H1 (cell line): ENCODE results near the gene JOSD1. TPM values are rescaled to one million over a fixed set of nuclear protein-coding genes. Genes with fewer than 3 reads are reported as not detected.

ENCODE experiments used
- JUND ChIP-seq: IDR thresholded peaks from 2 replicates; pipeline ENCODE4 v1.6.1; 2011; ENCODE audit warnings: mild to moderate bottlenecking, improper control_type of control experiment, low read length
- polyA plus RNA-seq, 7 experiments: library from polyadenylated mRNA; depleted of rRNA in 3 of 7; stranded (reverse) in 5 of 7; unstranded in 2 of 7; fragments of >200 nt in 5 of 7; fragments of 200-250 nt in 2 of 7; gene quantifications; 1 replicate in 5 of 7; 2 replicates in 1 of 7; 4 replicates in 1 of 7; pipeline versions ENCODE4 v1.2.1 to v1.2.3, GENCODE V29; 2011 to 2013; ENCODE audit warnings: missing spikeins in 2 of 7, mixed read lengths in 2 of 7
- total RNA-seq: library from RNA; stranded (reverse); fragmentation: NEBNext Ultra II Directional; extraction: Animal tissue kit (Norgen Biotek cat#: 25700); gene quantifications from 2 replicates; pipeline ENCODE4 v1.2.1, GENCODE V29; 2021
- TF ChIP-seq, protein P1 (sequence below): fragments of 300-600 bp; sonication (generic); IDR thresholded peaks from 2 replicates; pipeline ENCODE4 v1.7.1; 2012; ENCODE audit warnings: low read length, moderate library complexity, mild to moderate bottlenecking, inconsistent platforms; ENCODE audit not compliant: insufficient replicate concordance

The JOSD1 gene
- total and polyA plus RNA-seq, 2 of the 8 experiments (the other 6 are each of a cell fraction or from before 2014, with no cell fraction given), result 18.4 to 20.2 TPM

- TF ChIP-seq, protein P1, sequence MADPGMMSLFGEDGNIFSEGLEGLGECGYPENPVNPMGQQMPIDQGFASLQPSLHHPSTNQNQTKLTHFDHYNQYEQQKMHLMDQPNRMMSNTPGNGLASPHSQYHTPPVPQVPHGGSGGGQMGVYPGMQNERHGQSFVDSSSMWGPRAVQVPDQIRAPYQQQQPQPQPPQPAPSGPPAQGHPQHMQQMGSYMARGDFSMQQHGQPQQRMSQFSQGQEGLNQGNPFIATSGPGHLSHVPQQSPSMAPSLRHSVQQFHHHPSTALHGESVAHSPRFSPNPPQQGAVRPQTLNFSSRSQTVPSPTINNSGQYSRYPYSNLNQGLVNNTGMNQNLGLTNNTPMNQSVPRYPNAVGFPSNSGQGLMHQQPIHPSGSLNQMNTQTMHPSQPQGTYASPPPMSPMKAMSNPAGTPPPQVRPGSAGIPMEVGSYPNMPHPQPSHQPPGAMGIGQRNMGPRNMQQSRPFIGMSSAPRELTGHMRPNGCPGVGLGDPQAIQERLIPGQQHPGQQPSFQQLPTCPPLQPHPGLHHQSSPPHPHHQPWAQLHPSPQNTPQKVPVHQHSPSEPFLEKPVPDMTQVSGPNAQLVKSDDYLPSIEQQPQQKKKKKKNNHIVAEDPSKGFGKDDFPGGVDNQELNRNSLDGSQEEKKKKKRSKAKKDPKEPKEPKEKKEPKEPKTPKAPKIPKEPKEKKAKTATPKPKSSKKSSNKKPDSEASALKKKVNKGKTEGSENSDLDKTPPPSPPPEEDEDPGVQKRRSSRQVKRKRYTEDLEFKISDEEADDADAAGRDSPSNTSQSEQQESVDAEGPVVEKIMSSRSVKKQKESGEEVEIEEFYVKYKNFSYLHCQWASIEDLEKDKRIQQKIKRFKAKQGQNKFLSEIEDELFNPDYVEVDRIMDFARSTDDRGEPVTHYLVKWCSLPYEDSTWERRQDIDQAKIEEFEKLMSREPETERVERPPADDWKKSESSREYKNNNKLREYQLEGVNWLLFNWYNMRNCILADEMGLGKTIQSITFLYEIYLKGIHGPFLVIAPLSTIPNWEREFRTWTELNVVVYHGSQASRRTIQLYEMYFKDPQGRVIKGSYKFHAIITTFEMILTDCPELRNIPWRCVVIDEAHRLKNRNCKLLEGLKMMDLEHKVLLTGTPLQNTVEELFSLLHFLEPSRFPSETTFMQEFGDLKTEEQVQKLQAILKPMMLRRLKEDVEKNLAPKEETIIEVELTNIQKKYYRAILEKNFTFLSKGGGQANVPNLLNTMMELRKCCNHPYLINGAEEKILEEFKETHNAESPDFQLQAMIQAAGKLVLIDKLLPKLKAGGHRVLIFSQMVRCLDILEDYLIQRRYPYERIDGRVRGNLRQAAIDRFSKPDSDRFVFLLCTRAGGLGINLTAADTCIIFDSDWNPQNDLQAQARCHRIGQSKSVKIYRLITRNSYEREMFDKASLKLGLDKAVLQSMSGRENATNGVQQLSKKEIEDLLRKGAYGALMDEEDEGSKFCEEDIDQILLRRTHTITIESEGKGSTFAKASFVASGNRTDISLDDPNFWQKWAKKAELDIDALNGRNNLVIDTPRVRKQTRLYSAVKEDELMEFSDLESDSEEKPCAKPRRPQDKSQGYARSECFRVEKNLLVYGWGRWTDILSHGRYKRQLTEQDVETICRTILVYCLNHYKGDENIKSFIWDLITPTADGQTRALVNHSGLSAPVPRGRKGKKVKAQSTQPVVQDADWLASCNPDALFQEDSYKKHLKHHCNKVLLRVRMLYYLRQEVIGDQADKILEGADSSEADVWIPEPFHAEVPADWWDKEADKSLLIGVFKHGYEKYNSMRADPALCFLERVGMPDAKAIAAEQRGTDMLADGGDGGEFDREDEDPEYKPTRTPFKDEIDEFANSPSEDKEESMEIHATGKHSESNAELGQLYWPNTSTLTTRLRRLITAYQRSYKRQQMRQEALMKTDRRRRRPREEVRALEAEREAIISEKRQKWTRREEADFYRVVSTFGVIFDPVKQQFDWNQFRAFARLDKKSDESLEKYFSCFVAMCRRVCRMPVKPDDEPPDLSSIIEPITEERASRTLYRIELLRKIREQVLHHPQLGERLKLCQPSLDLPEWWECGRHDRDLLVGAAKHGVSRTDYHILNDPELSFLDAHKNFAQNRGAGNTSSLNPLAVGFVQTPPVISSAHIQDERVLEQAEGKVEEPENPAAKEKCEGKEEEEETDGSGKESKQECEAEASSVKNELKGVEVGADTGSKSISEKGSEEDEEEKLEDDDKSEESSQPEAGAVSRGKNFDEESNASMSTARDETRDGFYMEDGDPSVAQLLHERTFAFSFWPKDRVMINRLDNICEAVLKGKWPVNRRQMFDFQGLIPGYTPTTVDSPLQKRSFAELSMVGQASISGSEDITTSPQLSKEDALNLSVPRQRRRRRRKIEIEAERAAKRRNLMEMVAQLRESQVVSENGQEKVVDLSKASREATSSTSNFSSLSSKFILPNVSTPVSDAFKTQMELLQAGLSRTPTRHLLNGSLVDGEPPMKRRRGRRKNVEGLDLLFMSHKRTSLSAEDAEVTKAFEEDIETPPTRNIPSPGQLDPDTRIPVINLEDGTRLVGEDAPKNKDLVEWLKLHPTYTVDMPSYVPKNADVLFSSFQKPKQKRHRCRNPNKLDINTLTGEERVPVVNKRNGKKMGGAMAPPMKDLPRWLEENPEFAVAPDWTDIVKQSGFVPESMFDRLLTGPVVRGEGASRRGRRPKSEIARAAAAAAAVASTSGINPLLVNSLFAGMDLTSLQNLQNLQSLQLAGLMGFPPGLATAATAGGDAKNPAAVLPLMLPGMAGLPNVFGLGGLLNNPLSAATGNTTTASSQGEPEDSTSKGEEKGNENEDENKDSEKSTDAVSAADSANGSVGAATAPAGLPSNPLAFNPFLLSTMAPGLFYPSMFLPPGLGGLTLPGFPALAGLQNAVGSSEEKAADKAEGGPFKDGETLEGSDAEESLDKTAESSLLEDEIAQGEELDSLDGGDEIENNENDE, result no peak
- TF ChIP-seq JUND, result no peak
Measured at GRCh38 chr22:38645430-38645829, 55.3 kb downstream of the JOSD1 start (continued).
